ENCODE data around the gene AGPAT4. TPM values are rescaled to one million over a fixed set of nuclear protein-coding genes. Genes with fewer than 3 reads are reported as not detected.

Gene AGPAT4
- total and polyA plus RNA-seq, 2 of the 13 experiments (the other 11 are each of a cell fraction or from before 2014, with no cell fraction given): 0.07 to 0.13 TPM

GRCh38 chr6:161080263-161080970 is 193.4 kb downstream of the AGPAT4 start:
- H3K4me3 ChIP-seq (replicated peaks in 1 of 3; ENCODE audit: insufficient read depth in 1 of 3, low read depth in 2 of 3, low read length in 3 of 3): no peak overlapping the region
- intact Hi-C loops (cut with micrococcal nuclease; ENCODE audit: unreplicated experiment) (no loop called here), in situ Hi-C loops (cut with HindIII; ENCODE audit: extremely low pct_ligation_motif_present, low pct_unique_long_range_greater_than_20kb) (no loop called here)
- DNase-seq (ENCODE audit: low spot score) (no peak), ATAC-seq (no peak), FAIRE-seq (no peak)
- no peaks in the 10 kb centered on the region for H3K27me3 ChIP-seq (ENCODE audit: control insufficient read depth in 1 of 2, insufficient read depth in 2 of 2, low read length in 2 of 2)
- BruUV-seq (replicated peaks): no TSS peak
- peaks cover 12 to 80% of the 10 kb centered on the region in 2 experiments for H3K36me3 ChIP-seq (replicated peaks in 1 of 2; ENCODE audit: control insufficient read depth in 1 of 2, insufficient read depth in 2 of 2, low read length in 2 of 2)
- ChIA-PET CTCF (ENCODE audit: low intra/inter-chr PET ratio, low total read pairs) (no interaction called here), POLR2A (no interaction called here)
- no peak overlapping the region for H3K9ac ChIP-seq (ENCODE audit: insufficient read depth, low read depth, low read length)
- no peak overlapping the region for H3K4me2 ChIP-seq (ENCODE audit: low read depth, low read length)
- 99% methylated on average over 12 of the region's 12 CpGs for WGBS (ENCODE audit: low lambda C conversion rate)
- no peak overlapping the region for H3K27ac ChIP-seq (ENCODE audit: extremely low read length, insufficient read depth, low read length)
- H3K9me3 ChIP-seq (ENCODE audit: low read length): no peaks in the 10 kb centered on the region
- no peaks in the 10 kb centered on the region for H3K79me2 ChIP-seq (ENCODE audit: insufficient read depth, low read length)
- no peaks in the 10 kb centered on the region for H3K4me1 ChIP-seq (ENCODE audit: insufficient read depth, low read length)
- TF ChIP-seq TRIM24 (CRISPR knock-in tag; IDR thresholded peaks at IDR 0.05): no peak
- no peak for TF ChIP-seq DPF2 (CRISPR knock-in tag; IDR thresholded peaks at IDR 0.05; ENCODE audit: borderline replicate concordance, low read depth)
- TF ChIP-seq REL (CRISPR knock-in tag; conservative IDR thresholded peaks at IDR 0.05): no peak
- TF ChIP-seq MXD4 (CRISPR knock-in tag; IDR thresholded peaks at IDR 0.05): no peak
- no peak for TF ChIP-seq CBX5 (CRISPR knock-in tag; IDR thresholded peaks at IDR 0.05; ENCODE audit: borderline replicate concordance)
- TF ChIP-seq CREB1 (IDR thresholded peaks at IDR 0.05): no peak
- no peak for TF ChIP-seq CREB1 (CRISPR knock-in tag; IDR thresholded peaks at IDR 0.05)
- no peak for TF ChIP-seq KIAA2018 (CRISPR knock-in tag; IDR thresholded peaks at IDR 0.05; ENCODE audit: borderline replicate concordance)
- TF ChIP-seq ZNF333 (CRISPR knock-in tag; IDR thresholded peaks at IDR 0.05; ENCODE audit: borderline replicate concordance): no peak
- TF ChIP-seq MAX (IDR thresholded peaks at IDR 0.05): no peak
- TF ChIP-seq CHD2 (IDR thresholded peaks at IDR 0.05; ENCODE audit: low read depth, low read length): no peak
- TF ChIP-seq ZBTB25 (CRISPR knock-in tag; IDR thresholded peaks at IDR 0.05): no peak
- no peak for TF ChIP-seq TCF12 (IDR thresholded peaks at IDR 0.05)
- TF ChIP-seq TCF12 (CRISPR knock-in tag; IDR thresholded peaks at IDR 0.05): no peak
- H2AFZ ChIP-seq (ENCODE audit: low read length): no peak overlapping the region
- H4K20me1 ChIP-seq (ENCODE audit: insufficient read depth, low read length): no peaks in the 10 kb centered on the region

Measured in HepG2 (cell line).